ENCODE data around the gene CNDP2. TPM values are rescaled to one million over a fixed set of nuclear protein-coding genes. Genes with fewer than 3 reads are reported as not detected.

CNDP2 gene
- total and polyA plus RNA-seq, 2 donors (not counting 1 experiment from before 2014, with no cell fraction given), result 121 to 182 TPM

- peak overlapping the region; percentile 30 for H3K4me3 Mint-ChIP-seq
- H3K27ac ChIP-seq (ENCODE audit: low read length in 2 of 2), result no peak overlapping the region
- no peak for ATAC-seq (ENCODE audit: low read depth)
These were observed 2.5 kb upstream of the CNDP2 start for GRCh38 chr18:74493689-74494088.

More at GRCh38 chr18:74493689-74494088, 2.5 kb upstream of the CNDP2 start:
- ChIA-PET POLR2A (no interaction called here), CTCF (interaction anchor here (0.6 to 5.2 kb wide), 12 partner anchors 58 to 1733 kb away, joined by 3 to 75 read pairs (median 4); no protein-coding TSS in a partner anchor)
- Histone ChIP-seq H4K20me1 (ENCODE audit: control insufficient read depth, insufficient read depth, low read length, poor library complexity, severe bottlenecking) (no peaks in the 10 kb centered on the region), H3K9ac (ENCODE audit: low read length) (no peak overlapping the region), H3K9me3 (ENCODE audit: control extremely low read depth in 1 of 3, control insufficient read depth in 2 of 3, insufficient read depth in 1 of 3, low read length in 2 of 3) (peaks cover 0 to 8% (median 0%) of the 10 kb centered on the region in 3 donors), H2AFZ (ENCODE audit: insufficient read depth, low read depth, low read length, poor library complexity, severe bottlenecking) (no peak overlapping the region), H3K4me3 (ENCODE audit: control extremely low read depth in 1 of 5, extremely low read depth in 1 of 5, insufficient read depth in 1 of 5, low read depth in 2 of 5, low read length in 4 of 5) (no peak overlapping the region), H3K27me3 (replicated peaks in 1 of 4; ENCODE audit: control extremely low read depth in 1 of 4, control insufficient read depth in 3 of 4, insufficient read depth in 4 of 4, low read length in 3 of 4) (no peaks in the 10 kb centered on the region), H3K36me3 (replicated peaks in 1 of 2; ENCODE audit: control extremely low read depth in 1 of 2, control insufficient read depth in 1 of 2, extremely low read depth in 1 of 2, insufficient read depth in 2 of 2, low read length in 1 of 2) (no peaks in the 10 kb centered on the region), H3K4me1 (ENCODE audit: control insufficient read depth in 2 of 2, insufficient read depth in 2 of 2, low read length in 2 of 2) (peaks cover 23 to 25% of the 10 kb centered on the region in 2 donors), H3K4me2 (replicated peaks; ENCODE audit: low read depth, low read length, poor library complexity, severe bottlenecking) (no peak overlapping the region), H3K79me2 (ENCODE audit: control insufficient read depth, insufficient read depth, low read length) (peaks cover 13% of the 10 kb centered on the region)
- H3K27ac Mint-ChIP-seq, result peak overlapping the region; percentile 37
- TF ChIP-seq CTCF (IDR thresholded peaks at IDR 0.05) (peak; percentile 71), EZH2 (IDR thresholded peaks at IDR 0.05; ENCODE audit: borderline replicate concordance, insufficient read depth, low read depth, low read length, poor library complexity, severe bottlenecking) (no peak)
- no CpG with 5 or more reads among the region's 1 CpG for WGBS (ENCODE audit: insufficient coverage)
- intact Hi-C loops (cut with micrococcal nuclease), result loop anchor here (1.0 to 10.0 kb wide), 3 partner anchors 140 to 429 kb away; no protein-coding TSS in a partner anchor
- peak; percentile 72 for DNase-seq
- H3K9me3 Mint-ChIP-seq (ENCODE audit: insufficient read depth), result no peaks in the 10 kb centered on the region
- peaks cover 25% of the 10 kb centered on the region for H3K4me1 Mint-ChIP-seq
- H3K27me3 Mint-ChIP-seq, result peaks cover 6% of the 10 kb centered on the region

Measured in B cell (primary cell).